H9 (cell line): ENCODE measurements around the gene THY1. TPM values are rescaled to one million over a fixed set of nuclear protein-coding genes. Genes with fewer than 3 reads are reported as not detected.

Experiments
- DNase-seq: peaks from one replicate; pipeline ENCODE4 v3.0.0-alpha.2; 2017
- H2AFZ ChIP-seq: one replicate; pipeline ENCODE4 v1.6.1; 2013; ENCODE audit warnings: mild to moderate bottlenecking, low read length, control low read depth, moderate library complexity
- H2AK5ac ChIP-seq: 2 replicates; pipeline ENCODE4 v1.6.1; 2013; ENCODE audit warnings: low read length, control low read depth, mixed read lengths; ENCODE audit not compliant: insufficient read length
- H2BK120ac ChIP-seq: one replicate; pipeline ENCODE4 v1.6.1; 2013; ENCODE audit warnings: low read depth, mild to moderate bottlenecking, low read length, control low read depth, inconsistent platforms; ENCODE audit not compliant: poor library complexity, severe bottlenecking
- H2BK12ac ChIP-seq: 2 replicates; pipeline ENCODE4 v1.6.1; 2013; ENCODE audit warnings: low read length, control low read depth, mixed read lengths, low read depth; ENCODE audit not compliant: insufficient read length
- H2BK15ac ChIP-seq: 2 replicates; pipeline ENCODE4 v1.6.1; 2013; ENCODE audit warnings: low read depth, low read length, control low read depth
- H2BK20ac ChIP-seq: one replicate; pipeline ENCODE4 v1.6.1; 2013; ENCODE audit warnings: low read depth, mild to moderate bottlenecking, low read length, control low read depth, inconsistent platforms; ENCODE audit not compliant: poor library complexity, severe bottlenecking
- H2BK5ac ChIP-seq: 2 replicates; pipeline ENCODE4 v1.6.1; 2013; ENCODE audit warnings: low read length, control low read depth, mixed read lengths; ENCODE audit not compliant: insufficient read length
- H3K14ac ChIP-seq: 2 replicates; pipeline ENCODE4 v1.6.1; 2013; ENCODE audit warnings: low read length, control low read depth; ENCODE audit not compliant: insufficient read depth
- H3K18ac ChIP-seq: 2 replicates; pipeline ENCODE4 v1.6.1; 2013; ENCODE audit warnings: low read depth, mild to moderate bottlenecking, mixed read lengths, low read length, control low read depth; ENCODE audit not compliant: insufficient read length
- H3K23ac ChIP-seq: 2 replicates; pipeline ENCODE4 v1.6.1; 2013; ENCODE audit warnings: low read length, control low read depth, mixed read lengths, low read depth; ENCODE audit not compliant: insufficient read length
- H3K23me2 ChIP-seq: 2 replicates; pipeline ENCODE4 v1.6.1; 2013; ENCODE audit warnings: low read depth, mild to moderate bottlenecking, mixed read lengths, low read length, control low read depth; ENCODE audit not compliant: insufficient read length, poor library complexity, severe bottlenecking
- H3K27ac ChIP-seq: 2 replicates; pipeline ENCODE4 v1.5.1; 2013; ENCODE audit warnings: low read length, control low read depth, mixed read lengths, low read depth; ENCODE audit not compliant: insufficient read length
- H3K27me3 ChIP-seq: 2 replicates; pipeline ENCODE4 v1.6.1; 2013; ENCODE audit warnings: low read length, control low read depth, inconsistent platforms; ENCODE audit not compliant: insufficient read depth
- H3K4ac ChIP-seq: 2 replicates; pipeline ENCODE4 v1.6.1; 2013; ENCODE audit warnings: low read depth, mild to moderate bottlenecking, control low read depth, inconsistent platforms, low read length, moderate library complexity
- H3K4me1 ChIP-seq: 2 replicates; pipeline ENCODE4 v1.6.1; 2013; ENCODE audit warnings: low read length, control low read depth, inconsistent platforms; ENCODE audit not compliant: insufficient read depth
- H3K4me2 ChIP-seq: 2 replicates; pipeline ENCODE4 v1.6.1; 2013; ENCODE audit warnings: low read length, control low read depth, mixed read lengths; ENCODE audit not compliant: insufficient read length, insufficient read depth
- H3K56ac ChIP-seq: 2 replicates; pipeline ENCODE4 v1.6.1; 2013; ENCODE audit warnings: low read depth, mild to moderate bottlenecking, mixed read lengths, low read length, control low read depth; ENCODE audit not compliant: insufficient read length
- H3K79me1 ChIP-seq: 2 replicates; pipeline ENCODE4 v1.6.1; 2013; ENCODE audit warnings: low read depth, mild to moderate bottlenecking, moderate library complexity, low read length, control low read depth, inconsistent platforms; ENCODE audit not compliant: insufficient read depth, poor library complexity, severe bottlenecking
- H3K79me2 ChIP-seq: 2 replicates; pipeline ENCODE4 v1.6.1; 2013; ENCODE audit warnings: low read length, control low read depth, inconsistent platforms; ENCODE audit not compliant: insufficient read depth
- H3K9ac ChIP-seq: 2 replicates; pipeline ENCODE4 v1.6.1; 2013; ENCODE audit warnings: low read length, control low read depth, mixed read lengths; ENCODE audit not compliant: insufficient read length; ENCODE audit errors: extremely low read depth
- H3K9me3 ChIP-seq: one replicate; pipeline ENCODE4 v1.6.1; 2013; ENCODE audit warnings: low read depth, low read length, inconsistent platforms; ENCODE audit not compliant: control insufficient read depth
- H3T11ph ChIP-seq: one replicate; pipeline ENCODE4 v1.6.1; 2013; ENCODE audit warnings: mild to moderate bottlenecking, low read length, control low read depth, inconsistent platforms
- H4K20me1 ChIP-seq: one replicate; pipeline ENCODE4 v1.6.1; 2013; ENCODE audit not compliant: control insufficient read depth, insufficient read length, insufficient read depth
- H4K5ac ChIP-seq: 2 replicates; pipeline ENCODE4 v1.6.1; 2013; ENCODE audit warnings: low read depth, mild to moderate bottlenecking, mixed read lengths, low read length, control low read depth; ENCODE audit not compliant: insufficient read length
- H4K8ac ChIP-seq: replicated peaks from 2 replicates; pipeline ENCODE4 v1.6.1; 2013; ENCODE audit warnings: low read length, control low read depth, mixed read lengths, low read depth; ENCODE audit not compliant: insufficient read length
- H4K91ac ChIP-seq: 2 replicates; pipeline ENCODE4 v1.6.1; 2013; ENCODE audit warnings: low read depth, mild to moderate bottlenecking, moderate library complexity, mixed read lengths, low read length, control low read depth; ENCODE audit not compliant: insufficient read length
- H3K27ac Mint-ChIP-seq, 3 experiments: 2 replicates in 2 of 3; 3 replicates in 1 of 3; pipeline ENCODE4 v1.8.0; 2020 to 2021; ENCODE audit warnings: mixed read lengths in 3 of 3, mild to moderate bottlenecking in 1 of 3, moderate library complexity in 1 of 3
- H3K27me3 Mint-ChIP-seq: 2 replicates; pipeline ENCODE4 v1.8.0; 2021; ENCODE audit warnings: low read depth, mild to moderate bottlenecking, moderate library complexity, mixed read lengths
- H3K36me3 Mint-ChIP-seq, 3 experiments: 2 replicates in 2 of 3; 3 replicates in 1 of 3; pipeline ENCODE4 v1.8.0; 2020 to 2021; ENCODE audit warnings: low read depth in 3 of 3, mixed read lengths in 3 of 3; ENCODE audit not compliant: insufficient read depth in 1 of 3
- H3K4me1 Mint-ChIP-seq, 2 experiments: 2 replicates each; pipeline ENCODE4 v1.8.0; 2020; ENCODE audit warnings: mixed read lengths in 2 of 2
- H3K4me3 Mint-ChIP-seq, 2 experiments: 2 replicates in 1 of 2; 3 replicates in 1 of 2; pipeline ENCODE4 v1.8.0; 2020 to 2021; ENCODE audit warnings: mild to moderate bottlenecking in 2 of 2, mixed read lengths in 2 of 2, moderate library complexity in 1 of 2
- H3K9me3 Mint-ChIP-seq, 2 experiments: 2 replicates in 1 of 2; 3 replicates in 1 of 2; pipeline ENCODE4 v1.8.0; 2020; ENCODE audit warnings: mild to moderate bottlenecking in 2 of 2, mixed read lengths in 2 of 2, moderate library complexity in 1 of 2
- WGBS: extraction: QIAGEN DNeasy Blood & Tissue Kit; methylation state at CpG from one replicate; pipeline ENCODE4 v1.1.7; 2013; ENCODE audit warnings: missing lambda C conversion rate, low lambda C conversion rate, mixed read lengths; ENCODE audit not compliant: insufficient read length; ENCODE audit errors: extremely low coverage; 5-methylcytosine and 5-hydroxymethylcytosine counted together
- total RNA-seq: library from RNA; stranded (reverse); gene quantifications from 2 replicates; pipeline ENCODE4 v1.2.1, GENCODE V29; 2021
- TF ChIP-seq, protein P1 (sequence below): fragments of 200-600 bp; sonication (generic); conservative IDR thresholded peaks from 3 replicates; pipeline ENCODE4 v1.8.0; 2021; ENCODE audit warnings: antibody characterized with exemption, mild to moderate bottlenecking

Gene THY1
- total RNA-seq, 1 experiment from 2014 or later = 176 TPM

DNA sequence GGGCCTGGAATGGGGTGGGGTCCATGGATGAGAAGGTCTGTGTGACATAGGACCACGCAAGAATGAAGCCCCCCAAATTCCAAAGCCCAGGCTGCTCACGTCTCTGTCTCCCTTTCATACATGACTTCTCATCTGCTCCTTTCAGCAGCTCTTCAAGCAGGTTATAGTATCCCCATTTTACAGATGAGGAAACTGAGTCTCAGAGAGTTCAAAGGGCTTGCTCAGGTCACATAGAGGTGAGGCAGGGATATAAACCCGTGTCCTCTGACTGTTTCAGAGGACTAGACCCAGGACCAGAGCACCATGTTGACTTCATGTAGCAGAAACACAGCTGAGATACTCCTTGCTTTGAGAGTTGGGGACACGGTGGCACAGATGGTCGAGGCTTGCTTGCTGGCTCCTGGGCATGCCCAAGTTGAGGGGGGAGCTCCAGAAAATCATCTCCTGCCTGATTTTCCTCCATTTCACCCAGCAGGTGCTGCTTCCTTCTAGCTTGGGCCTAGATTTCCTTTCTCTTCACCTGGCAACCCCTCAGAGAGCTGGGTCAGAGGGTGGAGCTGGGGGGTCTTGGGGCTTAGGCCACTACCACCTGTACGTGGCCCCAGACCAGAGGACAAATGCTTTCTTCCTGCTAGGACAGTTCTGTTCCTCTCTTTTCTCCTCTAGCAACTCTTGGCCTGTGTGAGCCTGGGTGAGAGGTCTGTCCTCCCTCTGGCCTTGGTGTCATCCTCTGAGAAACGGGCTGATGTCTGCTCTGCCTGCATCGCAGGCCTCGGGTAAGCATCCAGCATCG, 24.1 kb upstream of the THY1 start:
- no peak overlapping the region for H3K4me3 Mint-ChIP-seq
- Histone ChIP-seq H3K18ac (no peak overlapping the region), H3K4me2 (no peak overlapping the region), H3K9me3 (no peaks in the 10 kb centered on the region), H3T11ph (no peak overlapping the region), H3K9ac (no peak overlapping the region), H3K23me2 (no peaks in the 10 kb centered on the region), H3K14ac (no peak overlapping the region), H3K27ac (no peak overlapping the region), H3K79me1 (no peaks in the 10 kb centered on the region), H3K23ac (no peak overlapping the region), H2AFZ (no peak overlapping the region), H2BK120ac (no peak overlapping the region), H4K5ac (no peak overlapping the region), H2BK20ac (no peak overlapping the region), H3K4me1 (no peaks in the 10 kb centered on the region; the same call in 1 of the 2 replicates), H3K56ac (no peak overlapping the region), H3K4ac (no peak overlapping the region), H2BK12ac (no peak overlapping the region), H4K20me1 (no peaks in the 10 kb centered on the region), H3K79me2 (no peaks in the 10 kb centered on the region), H2BK5ac (no peak overlapping the region), H2BK15ac (no peak overlapping the region), H4K8ac (no peak overlapping the region), H2AK5ac (no peak overlapping the region), H3K27me3 (no peaks in the 10 kb centered on the region), H4K91ac (no peak overlapping the region)
- H3K4me1 Mint-ChIP-seq = peaks cover 7 to 11% of the 10 kb centered on the region in 2 experiments
- no peaks in the 10 kb centered on the region for H3K9me3 Mint-ChIP-seq
- no peak for DNase-seq
- peaks cover 2% of the 10 kb centered on the region for H3K27me3 Mint-ChIP-seq
- whole genome bisulfite sequencing = no CpG with 5 or more reads among the region's 10 CpGs
- TF ChIP-seq, protein P1, sequence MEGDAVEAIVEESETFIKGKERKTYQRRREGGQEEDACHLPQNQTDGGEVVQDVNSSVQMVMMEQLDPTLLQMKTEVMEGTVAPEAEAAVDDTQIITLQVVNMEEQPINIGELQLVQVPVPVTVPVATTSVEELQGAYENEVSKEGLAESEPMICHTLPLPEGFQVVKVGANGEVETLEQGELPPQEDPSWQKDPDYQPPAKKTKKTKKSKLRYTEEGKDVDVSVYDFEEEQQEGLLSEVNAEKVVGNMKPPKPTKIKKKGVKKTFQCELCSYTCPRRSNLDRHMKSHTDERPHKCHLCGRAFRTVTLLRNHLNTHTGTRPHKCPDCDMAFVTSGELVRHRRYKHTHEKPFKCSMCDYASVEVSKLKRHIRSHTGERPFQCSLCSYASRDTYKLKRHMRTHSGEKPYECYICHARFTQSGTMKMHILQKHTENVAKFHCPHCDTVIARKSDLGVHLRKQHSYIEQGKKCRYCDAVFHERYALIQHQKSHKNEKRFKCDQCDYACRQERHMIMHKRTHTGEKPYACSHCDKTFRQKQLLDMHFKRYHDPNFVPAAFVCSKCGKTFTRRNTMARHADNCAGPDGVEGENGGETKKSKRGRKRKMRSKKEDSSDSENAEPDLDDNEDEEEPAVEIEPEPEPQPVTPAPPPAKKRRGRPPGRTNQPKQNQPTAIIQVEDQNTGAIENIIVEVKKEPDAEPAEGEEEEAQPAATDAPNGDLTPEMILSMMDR = no peak
- peak overlapping the region in 1 of 3 experiments; percentile 63; a peak in 1 of 7 replicates for H3K27ac Mint-ChIP-seq
- no peaks in the 10 kb centered on the region for H3K36me3 Mint-ChIP-seq
